Measurements from ENCODE around the gene PBX1.

The PBX1 gene

DNA sequence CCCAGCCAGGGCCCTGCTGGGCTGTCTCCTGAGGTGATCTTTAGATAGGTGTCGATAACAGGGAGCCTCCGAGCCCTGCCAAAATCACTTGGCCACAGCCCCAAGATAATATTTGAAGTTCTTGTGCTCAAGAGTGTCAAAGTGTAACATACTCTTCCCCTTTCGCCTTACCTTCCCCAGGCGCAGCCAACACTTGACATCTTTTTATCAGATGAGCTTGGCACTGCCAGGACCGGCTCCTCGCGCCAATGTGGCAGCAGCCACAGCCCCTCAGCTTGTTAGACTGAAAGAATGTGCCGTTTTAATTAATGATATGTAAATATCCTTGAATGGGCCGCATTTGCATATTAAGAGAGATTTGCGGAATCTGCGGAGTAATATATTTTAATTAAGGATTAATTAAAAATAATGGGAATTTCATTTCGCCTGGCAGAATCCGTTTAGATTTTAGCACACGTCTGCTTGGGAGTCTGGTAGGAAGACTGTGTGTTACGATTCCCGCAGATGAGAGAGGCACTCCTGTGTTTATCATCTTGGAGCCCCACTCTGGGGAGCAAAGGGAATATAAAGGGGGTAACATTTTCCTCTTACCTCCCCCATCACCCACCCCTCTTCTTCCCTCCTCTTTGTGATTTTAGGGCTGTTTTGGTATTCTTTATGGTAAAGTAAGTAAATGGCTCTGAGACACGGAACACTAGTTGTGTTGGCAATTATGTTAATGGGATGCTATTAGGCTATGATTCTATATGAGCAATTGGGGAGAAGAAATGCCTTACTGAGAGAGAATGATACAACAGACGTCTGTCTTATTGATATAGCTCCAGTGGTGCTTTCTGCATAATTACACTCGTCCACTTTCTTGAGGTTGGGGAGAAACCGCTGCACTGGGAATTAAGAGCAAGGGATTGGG is 109.8 kb downstream of the PBX1 start:
- DNase-seq (ENCODE audit: low read depth) = no peak

DNA sequence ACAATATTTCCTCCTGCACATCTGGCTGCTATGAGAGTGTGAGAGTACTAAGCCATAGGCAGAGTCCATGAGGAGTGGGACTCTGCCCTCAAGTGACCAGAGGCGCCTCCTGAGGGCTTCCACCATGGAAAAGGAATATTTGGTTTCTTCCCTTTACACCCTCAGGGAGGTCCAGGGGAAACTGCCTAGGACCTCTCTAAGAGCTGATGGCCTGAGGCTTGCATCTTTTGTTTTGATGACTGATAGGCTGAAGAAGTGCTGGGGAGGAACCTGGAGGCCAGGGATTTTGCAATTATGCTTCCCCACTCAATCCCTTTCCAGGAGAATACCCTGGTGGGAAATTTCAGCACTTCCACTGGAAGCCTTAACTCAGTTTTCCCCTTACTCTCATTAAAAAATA is 111.0 kb downstream of the PBX1 start:
- DNase-seq (ENCODE audit: low read depth) = no peak

DNA sequence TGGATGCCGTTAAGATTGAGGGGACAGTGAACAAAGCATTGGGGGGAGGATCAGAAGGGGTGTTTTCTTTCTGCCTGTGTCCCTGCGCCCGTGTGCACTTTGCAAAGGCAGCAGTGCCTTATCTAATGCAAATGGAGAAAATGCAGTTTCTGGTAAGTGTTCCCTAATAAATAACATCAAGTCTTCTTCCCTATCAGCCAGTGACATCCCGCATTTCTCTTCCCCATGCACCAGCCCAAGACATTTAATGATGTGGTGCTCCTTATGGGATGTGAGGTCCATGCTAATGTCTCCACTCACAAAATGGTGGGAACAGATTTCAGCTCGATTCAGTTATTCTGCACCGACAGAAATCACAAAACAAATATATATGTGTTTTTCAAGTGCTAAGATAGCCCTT is 111.8 kb downstream of the PBX1 start:
- no peak for DNase-seq (ENCODE audit: low read depth)

DNA sequence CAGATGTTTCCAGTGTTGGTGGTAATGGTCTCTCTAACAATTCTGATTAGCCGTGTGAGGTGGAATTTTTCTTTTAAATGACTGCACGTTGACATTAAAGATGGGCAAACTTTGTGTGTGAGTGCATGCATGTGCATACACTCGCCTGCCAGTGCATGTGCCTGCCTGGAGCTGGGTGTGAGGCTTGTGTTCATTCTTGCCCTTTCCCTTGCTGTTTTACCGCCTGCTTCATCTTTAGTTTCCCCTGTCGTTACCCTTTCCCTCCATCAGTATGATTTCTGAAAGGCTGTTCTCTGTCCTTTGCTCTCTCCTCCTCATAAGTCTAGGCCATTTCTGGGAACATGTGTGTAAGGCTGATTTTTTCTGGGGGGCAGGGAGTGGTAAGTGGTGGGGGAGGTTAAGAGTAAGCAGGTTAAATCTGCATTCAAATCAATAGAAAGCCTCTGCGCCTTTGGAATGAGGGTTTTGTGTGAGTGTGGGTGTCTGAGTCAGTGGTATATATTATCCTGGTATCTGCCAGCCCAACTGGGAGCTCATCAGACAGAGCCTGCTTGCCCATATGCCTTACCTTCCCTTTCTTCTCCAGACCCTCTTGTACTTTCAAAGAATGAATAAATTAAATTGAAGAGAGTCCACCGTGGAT is 112.5 kb downstream of the PBX1 start:
- DNase-seq (ENCODE audit: low read depth) = peak; percentile 5

DNA sequence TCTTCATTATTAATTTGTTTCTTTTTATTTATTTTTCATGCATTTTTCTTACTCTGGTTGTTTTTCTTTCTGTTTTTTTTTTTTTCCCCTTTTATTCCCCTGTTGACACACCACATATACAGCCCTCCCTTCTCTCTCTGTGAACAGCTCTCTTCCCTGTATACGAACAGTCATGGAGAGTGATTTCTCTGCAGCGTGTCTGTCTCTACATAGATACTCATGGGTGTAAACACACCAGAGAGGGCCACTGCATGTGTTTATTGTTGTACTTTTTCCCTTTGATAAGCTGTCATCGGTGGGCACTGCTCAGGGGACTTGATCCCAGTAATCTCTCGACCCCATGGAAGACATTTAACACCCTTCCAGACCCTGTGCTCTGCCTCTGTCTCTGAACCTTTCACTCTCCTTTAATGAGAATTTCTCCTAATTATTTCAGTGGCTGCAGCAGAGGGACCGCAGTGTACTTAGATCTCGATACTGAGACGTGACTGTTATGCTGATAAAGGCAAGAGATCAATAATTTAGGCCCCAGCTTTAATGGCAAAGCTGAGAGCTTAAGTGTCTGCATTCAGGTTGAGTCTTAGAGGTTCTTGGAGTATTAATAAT is 113.1 kb downstream of the PBX1 start:
- no peak for DNase-seq (ENCODE audit: low read depth)

DNA sequence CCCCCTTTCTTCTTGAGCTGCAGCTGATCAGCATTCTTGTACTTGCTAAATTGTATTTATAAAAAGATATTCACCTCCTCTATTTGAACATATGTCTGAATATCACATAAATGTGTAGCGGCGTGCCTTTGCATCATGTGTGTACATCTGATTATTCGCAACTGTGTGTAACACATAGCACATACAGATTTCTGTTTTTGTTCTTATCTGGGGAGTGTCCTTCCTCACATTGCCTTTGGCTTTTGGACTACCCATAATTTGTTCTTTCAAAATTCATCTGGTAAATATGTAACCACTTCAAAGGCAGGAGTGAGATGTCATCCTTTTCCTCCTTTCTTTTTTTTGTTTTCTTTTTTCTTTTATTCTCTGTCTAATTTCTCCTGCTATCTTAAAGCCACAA is 113.6 kb downstream of the PBX1 start:
- no peak for DNase-seq (ENCODE audit: low read depth)

DNA sequence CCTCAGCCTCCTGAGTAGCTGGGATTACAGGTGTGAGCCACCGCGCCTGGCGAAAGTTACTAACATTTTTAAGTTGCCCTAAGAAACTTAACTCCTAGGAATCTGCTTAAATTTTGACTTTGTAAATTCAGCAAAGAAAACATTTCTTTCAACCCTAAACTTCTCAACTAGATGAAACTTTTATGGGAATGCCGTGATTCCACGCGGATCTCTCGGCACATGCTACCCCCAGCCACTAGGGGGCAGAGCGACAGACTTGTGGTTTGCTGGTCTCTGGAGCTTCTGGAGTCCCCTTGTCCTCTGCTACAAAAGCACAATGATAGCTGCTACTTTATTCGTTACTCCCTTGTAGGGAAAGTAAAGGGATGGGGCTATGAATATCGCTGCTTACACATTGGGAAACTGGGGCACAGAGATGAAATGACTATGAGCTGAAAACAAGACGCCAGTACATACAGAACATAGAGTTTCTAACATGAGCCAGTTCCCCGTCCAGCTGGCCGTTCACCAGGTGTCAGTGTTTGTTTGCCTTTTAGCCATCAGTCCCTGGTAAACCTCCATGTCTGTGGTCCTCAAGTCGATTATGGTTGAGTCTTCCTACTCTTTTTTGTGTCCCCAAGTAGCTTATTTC is 114.7 kb downstream of the PBX1 start:
- DNase-seq (ENCODE audit: low read depth) = peak; percentile 53

DNA sequence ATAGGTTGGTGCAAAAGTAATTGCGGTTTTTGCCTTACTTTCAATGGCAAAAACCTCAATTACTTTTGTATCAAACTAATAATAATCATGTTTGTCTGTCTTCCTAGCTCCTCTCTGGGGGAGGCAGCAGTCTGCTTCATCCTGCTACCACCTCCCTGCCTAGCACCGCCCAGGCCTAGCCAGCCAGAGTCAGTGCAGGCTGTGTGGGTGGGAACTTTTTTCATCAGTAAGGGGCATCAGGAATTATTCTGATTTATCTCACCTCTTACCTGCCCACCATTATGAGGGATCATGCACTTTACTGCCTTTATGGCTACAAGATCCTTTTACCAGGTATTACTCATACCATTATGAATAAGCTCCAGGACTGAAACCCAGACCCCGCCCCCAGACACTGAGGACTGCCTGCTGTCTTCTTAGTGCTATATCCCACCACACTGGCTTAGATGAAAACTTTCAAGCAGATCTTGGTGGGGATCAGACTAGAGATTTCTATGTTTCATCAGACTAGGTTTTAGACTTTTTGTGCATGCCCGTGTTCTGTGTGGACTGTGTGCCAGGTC is 116.4 kb downstream of the PBX1 start:
- peak; percentile 48 for DNase-seq (ENCODE audit: low read depth)

DNA sequence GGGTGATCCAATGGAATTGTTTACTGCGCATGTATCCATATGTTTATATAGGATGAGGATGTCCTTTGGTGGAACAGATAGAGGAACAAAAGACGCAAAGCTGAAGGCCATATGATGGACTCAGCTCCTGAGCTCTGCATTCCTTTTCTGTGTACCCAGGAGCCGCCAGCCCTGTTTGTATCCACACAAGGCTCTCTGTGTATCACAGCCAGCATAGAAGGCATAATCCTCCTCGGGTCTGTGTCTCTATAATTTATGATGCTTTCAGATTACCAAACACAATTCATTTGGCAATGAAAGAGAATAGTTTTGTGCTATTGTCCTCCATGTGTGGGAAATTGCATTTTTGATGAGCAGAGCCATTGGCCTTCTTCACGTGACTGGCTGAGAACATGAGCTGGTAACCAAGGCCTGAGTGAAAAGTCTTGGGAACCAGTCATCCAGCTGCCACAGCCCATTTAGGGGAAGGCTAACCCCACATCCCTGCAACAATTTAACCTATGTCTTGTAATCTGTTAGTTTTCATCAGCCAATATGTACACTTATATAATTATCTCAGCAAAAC is 119.2 kb downstream of the PBX1 start:
- DNase-seq (ENCODE audit: low read depth) = no peak

DNA sequence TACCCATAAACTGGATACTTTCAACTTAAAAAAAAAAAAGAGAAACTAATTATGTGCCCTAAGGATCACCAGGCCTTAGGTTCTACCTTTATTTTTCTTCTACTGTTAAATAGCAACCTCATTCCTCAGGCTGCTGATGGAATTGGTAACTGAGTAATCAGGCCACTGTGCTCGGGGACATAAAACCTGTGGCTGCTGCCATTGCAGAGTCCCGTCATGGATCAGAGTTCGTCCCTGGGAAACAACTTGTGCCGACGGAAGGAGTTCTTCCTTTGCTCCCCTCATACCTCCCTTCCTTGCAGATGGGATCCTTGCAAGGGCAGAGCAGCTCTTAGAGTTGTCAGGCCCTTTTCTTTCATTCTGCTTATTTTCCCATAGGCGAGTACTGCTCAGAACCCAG is 123.6 kb downstream of the PBX1 start:
- no peak for DNase-seq (ENCODE audit: low read depth)

DNA sequence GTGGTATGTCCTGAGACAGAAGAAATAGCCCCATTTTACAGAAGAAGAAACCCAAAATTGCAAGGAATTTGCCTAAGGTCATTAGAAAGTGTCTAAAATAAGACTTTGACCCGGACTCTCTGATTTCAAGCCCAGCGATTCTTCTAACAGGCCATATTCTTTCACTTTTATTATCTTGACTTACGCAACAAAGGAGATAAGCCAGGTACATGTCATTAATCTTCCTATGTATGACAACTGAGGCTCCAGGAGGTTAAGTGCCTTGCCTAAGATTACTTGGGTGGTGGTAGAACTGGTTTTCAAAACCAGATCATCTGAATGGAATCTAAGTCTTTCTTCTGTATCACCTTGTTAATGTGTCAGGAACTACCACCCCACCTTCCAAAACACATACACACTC is 124.3 kb downstream of the PBX1 start:
- no peak for DNase-seq (ENCODE audit: low read depth)

DNA sequence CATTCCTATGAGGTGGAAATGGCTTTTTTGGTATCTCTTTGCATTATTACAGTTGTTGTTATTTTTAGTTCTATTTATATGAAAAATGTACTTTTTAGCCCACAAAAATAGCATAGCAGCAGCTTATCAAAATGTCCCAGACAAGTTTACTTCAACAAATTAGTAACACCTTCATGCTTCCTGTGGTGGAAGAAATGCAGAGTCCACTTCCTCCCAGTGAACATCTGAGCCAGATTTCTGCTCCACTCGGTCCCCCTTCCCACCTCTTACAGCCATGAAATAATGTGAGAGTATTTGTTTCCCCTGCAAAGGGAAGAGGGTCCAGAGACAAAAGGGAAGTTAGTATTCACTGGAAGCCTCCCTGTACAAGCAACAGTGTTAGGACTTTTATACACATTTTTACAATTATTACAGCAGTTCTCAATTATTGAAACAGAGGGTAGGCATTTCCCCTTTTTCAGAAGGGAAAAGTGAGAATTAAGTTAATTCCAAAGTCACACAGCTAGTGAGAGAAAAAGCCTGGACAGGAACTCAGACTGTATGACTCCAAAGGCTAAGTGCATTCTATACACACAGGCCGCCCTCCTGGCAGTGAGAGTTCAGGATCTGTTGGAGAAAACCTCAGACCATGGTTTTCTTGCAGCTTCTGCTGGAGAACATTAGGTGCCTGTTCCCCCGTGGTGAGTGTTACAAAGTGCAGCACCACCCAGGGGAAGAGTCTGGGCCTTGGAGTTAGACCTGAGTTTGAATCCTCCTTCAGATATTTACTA is 126.5 kb downstream of the PBX1 start:
- no peak for DNase-seq (ENCODE audit: low read depth)

DNA sequence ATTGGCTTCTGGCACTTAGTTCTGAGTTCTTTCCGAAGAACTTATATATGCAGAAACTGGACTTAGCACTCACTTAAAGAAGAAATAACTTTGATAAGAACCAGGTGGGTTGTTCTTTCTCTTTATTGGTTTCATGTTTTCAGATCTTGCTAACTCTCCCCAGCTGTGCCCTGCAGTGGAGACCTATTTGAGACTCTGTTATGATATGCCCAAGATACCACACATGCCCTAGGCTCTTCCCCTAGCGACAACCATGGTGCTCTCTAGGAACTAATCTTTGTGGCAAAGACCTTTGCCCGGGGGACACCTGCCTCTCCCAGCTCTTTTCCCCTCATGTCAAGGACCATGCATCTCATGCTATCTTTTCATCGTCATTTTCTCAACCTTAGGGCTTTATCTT is 128.8 kb downstream of the PBX1 start:
- DNase-seq (ENCODE audit: low read depth) = no peak

DNA sequence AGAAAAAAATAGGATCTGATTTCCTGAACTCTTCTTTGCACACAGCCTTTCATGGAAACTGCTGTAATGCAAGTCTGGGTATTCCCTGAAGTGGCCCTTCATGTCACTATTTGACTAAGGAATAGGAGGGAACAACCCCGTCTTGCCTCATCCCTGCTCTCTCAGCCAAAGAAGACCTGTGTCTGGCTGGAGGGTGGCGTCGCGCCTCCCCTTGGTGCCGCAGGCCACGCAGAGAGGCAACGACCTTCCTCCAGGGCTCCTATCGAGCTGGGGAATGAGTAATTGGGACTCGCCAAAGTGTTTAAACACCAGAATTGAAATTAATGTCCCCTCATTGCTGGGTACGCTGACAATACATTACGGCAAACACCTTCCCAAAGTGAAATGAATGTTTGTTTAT is 129.8 kb downstream of the PBX1 start:
- no peak for DNase-seq (ENCODE audit: low read depth)

DNA sequence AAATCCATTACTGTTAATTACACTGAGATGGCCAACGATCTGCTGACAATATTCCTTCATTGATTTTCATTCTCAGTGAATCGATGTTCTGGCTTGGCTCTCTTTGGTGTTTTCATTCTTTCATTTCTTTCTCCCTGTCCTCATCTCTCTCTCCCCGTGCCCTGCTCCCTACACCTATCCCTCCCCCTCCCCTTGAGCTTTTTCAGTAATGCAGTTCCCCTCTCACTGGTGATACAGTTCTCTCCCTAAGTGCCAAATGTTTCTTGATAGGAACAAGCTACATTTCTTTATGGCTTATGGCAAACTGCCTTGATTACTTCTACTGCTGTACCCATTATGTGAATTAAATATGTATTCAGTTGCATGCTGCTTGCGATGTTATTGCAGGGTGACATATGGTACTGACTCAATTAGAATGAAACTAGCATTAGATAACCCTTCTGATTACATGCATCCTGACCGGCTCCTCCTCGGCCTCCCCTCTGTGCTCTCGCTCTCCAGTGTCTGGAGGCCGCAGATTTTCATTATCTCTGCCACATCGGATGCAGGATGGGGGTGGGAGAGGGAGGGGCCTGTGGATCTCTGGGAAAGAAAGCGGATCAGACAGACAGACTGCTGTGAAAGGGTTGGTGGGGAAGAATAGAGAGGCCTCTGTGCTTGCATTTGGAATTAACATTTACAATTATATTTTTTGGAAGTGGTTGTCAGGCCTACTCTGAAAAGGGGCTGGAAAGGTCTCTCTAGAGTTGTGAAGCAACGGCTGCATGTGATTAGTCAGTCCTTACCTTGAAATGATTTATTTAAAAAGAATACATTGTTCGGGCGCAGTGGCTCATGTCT is 130.9 kb downstream of the PBX1 start:
- no peak for DNase-seq (ENCODE audit: low read depth)

DNA sequence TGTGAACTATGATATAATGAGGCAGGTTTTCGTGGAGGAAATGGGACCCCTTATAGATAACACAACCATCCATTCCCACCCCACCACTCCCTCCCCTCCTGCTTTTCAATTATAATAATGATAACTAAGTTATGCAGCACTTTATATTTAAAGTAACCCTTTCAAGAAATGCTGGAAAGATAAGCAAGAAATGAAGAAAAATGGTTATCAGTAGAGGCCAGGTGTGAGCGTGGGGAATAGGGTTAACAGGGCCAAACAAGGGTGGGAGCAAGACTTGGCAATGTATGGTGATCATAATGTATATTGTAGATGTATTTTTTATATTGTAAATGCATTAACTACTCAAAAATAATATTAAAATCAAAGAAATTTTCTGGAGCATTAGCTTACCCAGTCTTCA is 133.4 kb downstream of the PBX1 start:
- no peak for DNase-seq (ENCODE audit: low read depth)

DNA sequence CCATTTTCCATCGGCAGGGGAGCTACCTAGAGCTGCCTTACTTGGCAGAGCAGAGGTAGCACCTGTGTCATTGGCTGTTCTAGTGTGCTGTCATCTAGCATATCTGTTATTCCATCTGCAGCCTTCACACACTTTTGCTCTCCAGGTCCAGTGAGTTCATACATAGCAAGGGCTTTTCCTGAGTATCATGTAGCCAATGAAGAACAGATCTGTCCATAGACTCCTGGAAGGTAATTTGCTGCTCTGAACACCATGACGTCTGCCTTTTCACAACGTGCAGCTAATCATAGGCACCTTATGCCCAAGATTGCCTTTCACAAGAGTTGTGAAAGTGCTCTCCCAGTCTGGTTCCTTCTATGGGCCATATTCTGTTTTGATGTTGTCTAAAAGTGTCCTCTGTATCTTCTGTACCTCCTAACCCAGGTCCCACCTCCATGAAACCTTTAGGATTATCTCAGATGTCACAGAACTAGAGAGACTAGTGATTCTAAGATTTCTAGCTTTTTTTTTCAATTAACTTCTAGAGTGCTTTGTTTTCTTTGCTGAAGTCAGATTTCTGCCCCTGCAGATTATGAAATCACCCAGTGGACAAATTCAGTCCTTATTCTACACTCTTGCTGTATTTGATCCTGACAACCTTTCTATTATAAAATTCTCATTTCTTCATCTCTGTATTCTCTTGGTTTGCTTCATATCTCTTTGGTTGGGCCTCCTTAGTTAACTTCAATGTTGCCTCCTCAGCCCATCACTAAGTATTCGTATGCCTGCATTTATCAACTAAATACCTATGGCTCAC is 134.8 kb downstream of the PBX1 start:
- no peak for DNase-seq (ENCODE audit: low read depth)

DNA sequence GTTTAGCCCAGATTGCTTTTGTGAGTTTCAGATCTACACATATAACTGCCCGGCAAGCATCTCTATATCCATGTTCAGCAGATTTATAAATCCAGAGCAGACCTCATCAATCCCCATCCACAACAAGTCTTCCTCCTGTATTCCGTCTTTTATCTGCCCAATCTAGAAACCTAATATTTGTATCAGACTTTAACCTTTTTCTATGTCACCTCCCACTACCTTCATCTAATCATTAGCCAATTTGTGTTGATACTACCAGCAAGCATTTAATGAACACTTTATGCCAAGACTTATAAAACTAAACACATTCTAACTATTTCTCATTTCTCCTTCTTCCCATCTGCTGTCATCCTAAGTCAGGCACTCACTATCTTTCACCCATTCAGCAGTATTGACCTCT is 135.5 kb downstream of the PBX1 start:
- no peak for DNase-seq (ENCODE audit: low read depth)

DNA sequence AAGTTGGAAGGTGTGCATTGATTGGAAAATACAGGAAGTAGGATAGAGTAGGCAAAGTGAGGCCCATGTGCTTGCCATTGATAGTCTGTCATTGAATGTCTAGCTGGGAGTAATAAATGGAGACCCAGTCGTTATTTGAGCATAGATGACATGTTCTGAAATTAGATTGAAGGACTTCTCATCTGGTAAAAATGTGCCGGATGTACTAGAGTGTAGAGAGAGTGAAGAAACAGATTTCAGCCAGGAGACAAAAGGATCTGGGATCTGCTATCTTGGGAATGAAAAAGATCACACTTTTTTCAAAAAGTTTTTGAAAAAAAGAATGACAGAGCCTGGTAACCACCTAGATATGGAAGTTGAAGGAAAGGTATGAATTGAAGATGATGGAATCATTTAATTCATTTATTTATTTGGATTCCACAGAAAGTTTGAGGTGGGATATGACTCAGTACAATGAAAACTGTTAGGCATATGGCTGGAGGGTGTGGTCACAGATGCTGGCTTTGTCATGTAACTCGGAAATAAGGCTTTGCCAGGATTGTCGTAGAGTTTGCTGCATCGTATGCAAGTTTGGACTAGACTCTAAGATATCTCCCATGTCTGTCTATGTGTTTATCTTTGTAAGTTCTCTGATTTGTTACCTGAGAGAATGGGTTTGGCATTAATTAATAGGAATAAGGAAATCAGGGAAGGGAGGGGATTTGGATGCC is 137.1 kb downstream of the PBX1 start:
- DNase-seq (ENCODE audit: low read depth) = peak; percentile 68

Data from ELR (cell line).